Stomach smooth muscle (tissue), 2 donors: ENCODE results near the gene HTR1D.

Experiments used
- H3K27ac ChIP-seq: one replicate; pipeline ENCODE4 v1.7.0; 2013; ENCODE audit warnings: mild to moderate bottlenecking, low read length, inconsistent platforms
- H3K27me3 ChIP-seq, 2 donors: one replicate each; pipeline ENCODE4 v1.7.0; 2013; ENCODE audit warnings: low read length in 2 of 2; ENCODE audit not compliant: insufficient read depth in 2 of 2, control insufficient read depth in 1 of 2
- H3K36me3 ChIP-seq, 2 donors: one replicate each; pipeline ENCODE4 v1.7.0; 2013; ENCODE audit warnings: low read length in 2 of 2; ENCODE audit not compliant: control insufficient read depth in 2 of 2, insufficient read depth in 2 of 2
- H3K4me1 ChIP-seq: one replicate; pipeline ENCODE4 v1.7.0; 2013; ENCODE audit warnings: low read length; ENCODE audit not compliant: control insufficient read depth, insufficient read depth
- H3K4me3 ChIP-seq, 2 donors: one replicate each; pipeline ENCODE4 v1.7.0; 2013; ENCODE audit warnings: low read length in 2 of 2
- H3K9ac ChIP-seq, 2 donors: one replicate each; pipeline ENCODE4 v1.7.0; 2013; ENCODE audit warnings: low read length in 2 of 2, mild to moderate bottlenecking in 1 of 2
- H3K9me3 ChIP-seq, 2 donors: one replicate each; pipeline ENCODE4 v1.7.0; 2013; ENCODE audit warnings: low read length in 2 of 2; ENCODE audit not compliant: control insufficient read depth in 2 of 2
- donor health status: healthy.
- donor health status: Pancreatic carcinoma.

The HTR1D gene

GRCh38 chr1:23184212-23184934 lies 32.9 kb downstream of the HTR1D start:
- Histone ChIP-seq H3K27ac (no peak overlapping the region), H3K9ac (no peak overlapping the region), H3K27me3 (no peaks in the 10 kb centered on the region), H3K4me1 (peaks cover 4% of the 10 kb centered on the region), H3K9me3 (no peaks in the 10 kb centered on the region), H3K36me3 (no peaks in the 10 kb centered on the region), H3K4me3 (peak overlapping the region; percentile 63 to 69)

- peaks cover 23% of the 10 kb centered on the region for H3K4me1 ChIP-seq
- no peak overlapping the region for H3K27ac ChIP-seq
- no peak overlapping the region for H3K9ac ChIP-seq
- no peaks in the 10 kb centered on the region for H3K27me3 ChIP-seq
- H3K9me3 ChIP-seq: no peaks in the 10 kb centered on the region
- H3K36me3 ChIP-seq: no peaks in the 10 kb centered on the region
- H3K4me3 ChIP-seq: no peak overlapping the region
Observed at GRCh38 chr1:23179862-23180261, 37.4 kb downstream of the HTR1D start.

- Histone ChIP-seq H3K27ac (no peak overlapping the region), H3K27me3 (no peaks in the 10 kb centered on the region), H3K4me1 (peaks cover 19% of the 10 kb centered on the region), H3K9me3 (no peaks in the 10 kb centered on the region), H3K4me3 (no peak overlapping the region), H3K9ac (no peak overlapping the region), H3K36me3 (no peaks in the 10 kb centered on the region)
Observed at GRCh38 chr1:23178950-23179349, 38.4 kb downstream of the HTR1D start.

- peak overlapping the region; percentile 90 for H3K27ac ChIP-seq
- H3K4me3 ChIP-seq: peak overlapping the region; percentile 61 to 83
- peak overlapping the region; percentile 71 to 93 for H3K9ac ChIP-seq
- H3K9me3 ChIP-seq: no peaks in the 10 kb centered on the region
- H3K4me1 ChIP-seq: peaks cover 19% of the 10 kb centered on the region
- no peaks in the 10 kb centered on the region for H3K27me3 ChIP-seq
- H3K36me3 ChIP-seq: no peaks in the 10 kb centered on the region
Observed at GRCh38 chr1:23178414-23178813, 38.9 kb downstream of the HTR1D start.

- H3K9me3 ChIP-seq: no peaks in the 10 kb centered on the region
- no peaks in the 10 kb centered on the region for H3K36me3 ChIP-seq
- peak overlapping the region; percentile 71 to 93 for H3K9ac ChIP-seq
- H3K4me3 ChIP-seq: peak overlapping the region; percentile 69 to 83
- peak overlapping the region; percentile 90 for H3K27ac ChIP-seq
- peaks cover 19% of the 10 kb centered on the region for H3K4me1 ChIP-seq
- H3K27me3 ChIP-seq: no peaks in the 10 kb centered on the region
Observed at GRCh38 chr1:23177438-23178380, 39.6 kb downstream of the HTR1D start.

- Histone ChIP-seq H3K27me3 (no peaks in the 10 kb centered on the region), H3K4me1 (peaks cover 19% of the 10 kb centered on the region), H3K9me3 (no peaks in the 10 kb centered on the region), H3K27ac (peak overlapping the region; percentile 90), H3K4me3 (peak overlapping the region; percentile 69 to 83), H3K9ac (peak overlapping the region; percentile 71 to 93), H3K36me3 (no peaks in the 10 kb centered on the region)
Observed at GRCh38 chr1:23177031-23177430, 40.3 kb downstream of the HTR1D start.

GRCh38 chr1:23174426-23175110 lies 42.7 kb downstream of the HTR1D start:
- H3K4me1 ChIP-seq: peaks cover 20% of the 10 kb centered on the region
- H3K9ac ChIP-seq: no peak overlapping the region
- H3K27ac ChIP-seq: no peak overlapping the region
- no peak overlapping the region for H3K4me3 ChIP-seq
- no peaks in the 10 kb centered on the region for H3K36me3 ChIP-seq
- H3K27me3 ChIP-seq: no peaks in the 10 kb centered on the region
- no peaks in the 10 kb centered on the region for H3K9me3 ChIP-seq

- peak overlapping the region; percentile 11 for H3K27ac ChIP-seq
- peaks cover 8% of the 10 kb centered on the region for H3K4me1 ChIP-seq
- H3K9me3 ChIP-seq: no peaks in the 10 kb centered on the region
- H3K4me3 ChIP-seq: no peak overlapping the region
- H3K36me3 ChIP-seq: no peaks in the 10 kb centered on the region
- H3K9ac ChIP-seq: no peak overlapping the region
- no peaks in the 10 kb centered on the region for H3K27me3 ChIP-seq
Observed at GRCh38 chr1:23171181-23171755, 46.0 kb downstream of the HTR1D start.

GRCh38 chr1:23169727-23170335 lies 47.5 kb downstream of the HTR1D start:
- peak overlapping the region in 1 of 2 donors; percentile 84 for H3K4me3 ChIP-seq
- peak overlapping the region; percentile 89 for H3K27ac ChIP-seq
- no peaks in the 10 kb centered on the region for H3K36me3 ChIP-seq
- H3K27me3 ChIP-seq: no peaks in the 10 kb centered on the region
- H3K4me1 ChIP-seq: peaks cover 8% of the 10 kb centered on the region
- peak overlapping the region in 1 of 2 donors; percentile 35 for H3K9ac ChIP-seq
- H3K9me3 ChIP-seq: no peaks in the 10 kb centered on the region

- Histone ChIP-seq H3K4me3 (peak overlapping the region; percentile 84 to 87), H3K27me3 (no peaks in the 10 kb centered on the region), H3K9me3 (no peaks in the 10 kb centered on the region), H3K36me3 (no peaks in the 10 kb centered on the region), H3K9ac (peak overlapping the region in 1 of 2 donors; percentile 35), H3K27ac (peak overlapping the region; percentile 89), H3K4me1 (peaks cover 8% of the 10 kb centered on the region)
Observed at GRCh38 chr1:23169195-23169575, 48.1 kb downstream of the HTR1D start.
